Activated naive CD8-positive, alpha-beta T cell treated with anti-CD3 and anti-CD28 coated beads, Interleukin-2, amount 50 U/mL, for 24 hours (primary cell): ENCODE data around the gene CES5A.
"Not testable (repeated sequence)": the region's sequence is repeated elsewhere in the genome, so short reads cannot be mapped to it uniquely, and the experiment has no call there.

Experiments used
- ATAC-seq: fragments of 150-1000 bp; cut with Tn5 transposase; one replicate; pipeline ENCODE4 v1.10.0; 2021
- DNase-seq: peaks from one replicate; pipeline ENCODE4 v3.0.0; 2021
- H3K27ac Mint-ChIP-seq: one replicate; pipeline ENCODE4 v1.8.0; 2021; ENCODE audit warnings: mild to moderate bottlenecking, mixed read lengths
- H3K27me3 Mint-ChIP-seq: one replicate; pipeline ENCODE4 v1.8.0; 2021; ENCODE audit warnings: mixed read lengths
- H3K36me3 Mint-ChIP-seq: one replicate; pipeline ENCODE4 v1.8.0; 2021; ENCODE audit warnings: low read depth, mixed read lengths
- H3K4me1 Mint-ChIP-seq: one replicate; pipeline ENCODE4 v1.8.0; 2021; ENCODE audit warnings: mixed read lengths
- H3K4me3 Mint-ChIP-seq: one replicate; pipeline ENCODE4 v1.8.0; 2021; ENCODE audit warnings: mild to moderate bottlenecking, moderate library complexity, mixed read lengths
- H3K9me3 Mint-ChIP-seq: one replicate; pipeline ENCODE4 v1.8.0; 2021; ENCODE audit warnings: mixed read lengths

Gene CES5A

GRCh38 chr16:55900616-55901393 lies 25.6 kb upstream of the CES5A start:
- no peak overlapping the region for H3K27ac Mint-ChIP-seq
- ATAC-seq (peak; percentile 15), DNase-seq (no peak)
- H3K4me3 Mint-ChIP-seq, result no peak overlapping the region
- no peaks in the 10 kb centered on the region for H3K36me3 Mint-ChIP-seq
- H3K27me3 Mint-ChIP-seq, result peaks cover 8% of the 10 kb centered on the region
- peaks cover 10% of the 10 kb centered on the region for H3K9me3 Mint-ChIP-seq
- peaks cover 2% of the 10 kb centered on the region for H3K4me1 Mint-ChIP-seq

GRCh38 chr16:55899857-55900256 lies 24.7 kb upstream of the CES5A start:
- Mint-ChIP-seq H3K4me3 (no peak overlapping the region), H3K4me1 (peaks cover 2% of the 10 kb centered on the region), H3K27ac (no peak overlapping the region), H3K9me3 (peaks cover 10% of the 10 kb centered on the region), H3K36me3 (no peaks in the 10 kb centered on the region), H3K27me3 (peaks cover 4% of the 10 kb centered on the region)
- no peak for DNase-seq
- no peak for ATAC-seq

- Mint-ChIP-seq H3K4me3 (no peak overlapping the region), H3K27me3 (peaks cover 4% of the 10 kb centered on the region), H3K36me3 (no peaks in the 10 kb centered on the region), H3K27ac (no peak overlapping the region), H3K9me3 (peaks cover 10% of the 10 kb centered on the region), H3K4me1 (peaks cover 2% of the 10 kb centered on the region)
- DNase-seq (no peak), ATAC-seq (no peak)
Observed at GRCh38 chr16:55898592-55898991, 23.4 kb upstream of the CES5A start.

GRCh38 chr16:55892821-55893220 lies 17.6 kb upstream of the CES5A start:
- no peak for DNase-seq
- ATAC-seq, result no peak
- no peak overlapping the region for H3K27ac Mint-ChIP-seq
- H3K4me3 Mint-ChIP-seq, result no peak overlapping the region
- no peaks in the 10 kb centered on the region for H3K36me3 Mint-ChIP-seq
- H3K27me3 Mint-ChIP-seq, result no peaks in the 10 kb centered on the region
- H3K9me3 Mint-ChIP-seq, result peaks cover 37% of the 10 kb centered on the region
- no peaks in the 10 kb centered on the region for H3K4me1 Mint-ChIP-seq

- Mint-ChIP-seq H3K9me3 (peaks cover 30% of the 10 kb centered on the region), H3K4me1 (no peaks in the 10 kb centered on the region), H3K4me3 (no peak overlapping the region), H3K27me3 (no peaks in the 10 kb centered on the region), H3K36me3 (no peaks in the 10 kb centered on the region), H3K27ac (no peak overlapping the region)
- ATAC-seq (no peak), DNase-seq (no peak)
Observed at GRCh38 chr16:55889518-55889917, 14.3 kb upstream of the CES5A start.

- DNase-seq, result no peak
- Mint-ChIP-seq H3K4me1 (no peaks in the 10 kb centered on the region), H3K4me3 (no peak overlapping the region), H3K27ac (no peak overlapping the region), H3K36me3 (no peaks in the 10 kb centered on the region), H3K9me3 (peaks cover 30% of the 10 kb centered on the region), H3K27me3 (no peaks in the 10 kb centered on the region)
- ATAC-seq, result no peak
Observed at GRCh38 chr16:55888546-55888945, 13.4 kb upstream of the CES5A start.

- H3K4me3 Mint-ChIP-seq, result no peak overlapping the region
- ATAC-seq (no peak), DNase-seq (no peak)
- no peaks in the 10 kb centered on the region for H3K9me3 Mint-ChIP-seq
- peaks cover 2% of the 10 kb centered on the region for H3K27me3 Mint-ChIP-seq
- no peaks in the 10 kb centered on the region for H3K36me3 Mint-ChIP-seq
- H3K27ac Mint-ChIP-seq, result no peak overlapping the region
- H3K4me1 Mint-ChIP-seq, result no peaks in the 10 kb centered on the region
Observed at GRCh38 chr16:55876854-55877253, 1.7 kb upstream of the CES5A start.

- ATAC-seq (no peak), DNase-seq (no peak)
- Mint-ChIP-seq H3K27ac (no peak overlapping the region), H3K36me3 (no peaks in the 10 kb centered on the region), H3K4me3 (no peak overlapping the region), H3K27me3 (peaks cover 2% of the 10 kb centered on the region), H3K9me3 (no peaks in the 10 kb centered on the region), H3K4me1 (no peaks in the 10 kb centered on the region)
Observed at GRCh38 chr16:55873122-55873521, 2.1 kb downstream of the CES5A start.

GRCh38 chr16:55872130-55872529 lies 3.0 kb downstream of the CES5A start:
- Mint-ChIP-seq H3K4me1 (no peaks in the 10 kb centered on the region), H3K27me3 (peaks cover 5% of the 10 kb centered on the region), H3K4me3 (no peak overlapping the region), H3K9me3 (no peaks in the 10 kb centered on the region), H3K27ac (no peak overlapping the region), H3K36me3 (no peaks in the 10 kb centered on the region)
- ATAC-seq, result no peak
- DNase-seq, result no peak

- no peaks in the 10 kb centered on the region for H3K36me3 Mint-ChIP-seq
- DNase-seq (no peak), ATAC-seq (no peak)
- peaks cover 5% of the 10 kb centered on the region for H3K27me3 Mint-ChIP-seq
- no peak overlapping the region for H3K4me3 Mint-ChIP-seq
- H3K4me1 Mint-ChIP-seq, result no peaks in the 10 kb centered on the region
- no peaks in the 10 kb centered on the region for H3K9me3 Mint-ChIP-seq
- no peak overlapping the region for H3K27ac Mint-ChIP-seq
Observed at GRCh38 chr16:55871411-55872038, 3.6 kb downstream of the CES5A start.

- no peaks in the 10 kb centered on the region for H3K9me3 Mint-ChIP-seq
Observed at GRCh38 chr16:55868980-55869379, 6.2 kb downstream of the CES5A start.

GRCh38 chr16:55868137-55868536 lies 7.0 kb downstream of the CES5A start:
- H3K4me3 Mint-ChIP-seq, result no peak overlapping the region
- no peak for DNase-seq
- peaks cover 4% of the 10 kb centered on the region for H3K27me3 Mint-ChIP-seq
- H3K9me3 Mint-ChIP-seq, result no peaks in the 10 kb centered on the region
- H3K27ac Mint-ChIP-seq, result no peak overlapping the region
- no peaks in the 10 kb centered on the region for H3K36me3 Mint-ChIP-seq
- no peaks in the 10 kb centered on the region for H3K4me1 Mint-ChIP-seq
- no peak for ATAC-seq

More at GRCh38 chr16:55868980-55869379, 6.2 kb downstream of the CES5A start:
- no peak overlapping the region for H3K4me3 Mint-ChIP-seq
- no peaks in the 10 kb centered on the region for H3K4me1 Mint-ChIP-seq
- H3K27me3 Mint-ChIP-seq, result peaks cover 4% of the 10 kb centered on the region
- DNase-seq (no peak), ATAC-seq (no peak)
- no peak overlapping the region for H3K27ac Mint-ChIP-seq
- no peaks in the 10 kb centered on the region for H3K36me3 Mint-ChIP-seq

GRCh38 chr16:55861288-55861687 lies 13.9 kb downstream of the CES5A start:
- H3K4me1 Mint-ChIP-seq, result no peaks in the 10 kb centered on the region
- peaks cover 5% of the 10 kb centered on the region for H3K27me3 Mint-ChIP-seq
- H3K36me3 Mint-ChIP-seq, result no peaks in the 10 kb centered on the region
- ATAC-seq (no peak), DNase-seq (no peak)
- H3K4me3 Mint-ChIP-seq, result no peak overlapping the region
- H3K9me3 Mint-ChIP-seq, result no peaks in the 10 kb centered on the region
- no peak overlapping the region for H3K27ac Mint-ChIP-seq

GRCh38 chr16:55857650-55858049 lies 17.5 kb downstream of the CES5A start:
- not testable (repeated sequence) for H3K4me1 Mint-ChIP-seq, H3K27me3 Mint-ChIP-seq, ATAC-seq, DNase-seq, H3K9me3 Mint-ChIP-seq, H3K4me3 Mint-ChIP-seq, H3K27ac Mint-ChIP-seq, H3K36me3 Mint-ChIP-seq

GRCh38 chr16:55856950-55857349 lies 18.2 kb downstream of the CES5A start:
- Mint-ChIP-seq H3K27me3 (peaks cover 9% of the 10 kb centered on the region), H3K4me1 (no peaks in the 10 kb centered on the region), H3K9me3 (no peaks in the 10 kb centered on the region), H3K27ac (no peak overlapping the region), H3K36me3 (no peaks in the 10 kb centered on the region), H3K4me3 (no peak overlapping the region)
- ATAC-seq (no peak), DNase-seq (no peak)
